Cardiac muscle cell (in vitro differentiated cells and primary cell): ENCODE results near the gene DNAH2. TPM values are rescaled to one million over a fixed set of nuclear protein-coding genes. Genes with fewer than 3 reads are reported as not detected.

ENCODE experiments used
- DNase-seq, 2 donors: peaks; one replicate each; pipeline versions ENCODE4 v3.0.0 to v3.0.0-alpha.2; 2010 to 2017; ENCODE audit warnings: low read depth in 1 of 2, low spot score in 1 of 2
- H3K27ac ChIP-seq: fragments of 200-600 bp; sonication (generic); 2 replicates; pipeline ENCODE4 v1.5.1; 2016
- H3K27me3 ChIP-seq: fragments of 200-600 bp; sonication (generic); 2 replicates; pipeline ENCODE4 v1.6.0; 2016; ENCODE audit warnings: control low read depth
- H3K36me3 ChIP-seq: fragments of 200-600 bp; sonication (generic); 2 replicates; pipeline ENCODE4 v1.5.1; 2016; ENCODE audit warnings: control low read depth
- H3K4me1 ChIP-seq: fragments of 200-600 bp; sonication (generic); 2 replicates; pipeline ENCODE4 v1.8.1; 2017; ENCODE audit warnings: low read depth, mild to moderate bottlenecking, mixed run types
- H3K4me3 ChIP-seq: fragments of 200-600 bp; sonication (generic); 2 replicates; pipeline ENCODE4 v1.5.1; 2016; ENCODE audit warnings: mild to moderate bottlenecking
- H3K9me3 ChIP-seq: fragments of 200-600 bp; sonication (generic); 2 replicates; pipeline ENCODE4 v1.5.1; 2017; ENCODE audit warnings: low read depth, mild to moderate bottlenecking, control low read depth
- CTCF ChIP-seq: IDR thresholded peaks from 2 replicates; pipeline ENCODE4 v1.5.1; 2012; ENCODE audit warnings: low read depth, mild to moderate bottlenecking, low read length
- polyA plus RNA-seq: library from polyadenylated mRNA; unstranded; fragments of >200 nt; fragmentation: Nextera tagmentation; extraction: Ambion mirVana; gene quantifications from 2 replicates; pipeline ENCODE4 v1.2.1, GENCODE V29; 2016
- total RNA-seq: library from RNA; depleted of rRNA; stranded (reverse); fragments of >200 nt; gene quantifications from 2 replicates; pipeline ENCODE4 v1.2.3, GENCODE V29; 2016

DNAH2 gene
- total and polyA plus RNA-seq, 2 experiments from 2014 or later = 0.42 to 3.0 TPM

- TF ChIP-seq CTCF = no peak
- H3K27ac ChIP-seq = peak within 1 kb of the TSS; percentile 99
- H3K27me3 ChIP-seq = no peaks in the 10 kb centered on the region
- peak within 1 kb of the TSS; percentile 86 for H3K4me3 ChIP-seq
- H3K4me1 ChIP-seq = peaks cover 15% of the 10 kb centered on the region
- peak; percentile 90 to 94 for DNase-seq
- H3K36me3 ChIP-seq = no peaks in the 10 kb centered on the region
- no peaks in the 10 kb centered on the region for H3K9me3 ChIP-seq
Observed at GRCh38 chr17:7687072-7687907, 30.3 kb upstream of the DNAH2 start, which contains the start of gene TP53. TSS of gene TP53 (minus strand) at chr17:7687490. CDS start at chr17:7676594, 10,896 bp downstream.

DNA sequence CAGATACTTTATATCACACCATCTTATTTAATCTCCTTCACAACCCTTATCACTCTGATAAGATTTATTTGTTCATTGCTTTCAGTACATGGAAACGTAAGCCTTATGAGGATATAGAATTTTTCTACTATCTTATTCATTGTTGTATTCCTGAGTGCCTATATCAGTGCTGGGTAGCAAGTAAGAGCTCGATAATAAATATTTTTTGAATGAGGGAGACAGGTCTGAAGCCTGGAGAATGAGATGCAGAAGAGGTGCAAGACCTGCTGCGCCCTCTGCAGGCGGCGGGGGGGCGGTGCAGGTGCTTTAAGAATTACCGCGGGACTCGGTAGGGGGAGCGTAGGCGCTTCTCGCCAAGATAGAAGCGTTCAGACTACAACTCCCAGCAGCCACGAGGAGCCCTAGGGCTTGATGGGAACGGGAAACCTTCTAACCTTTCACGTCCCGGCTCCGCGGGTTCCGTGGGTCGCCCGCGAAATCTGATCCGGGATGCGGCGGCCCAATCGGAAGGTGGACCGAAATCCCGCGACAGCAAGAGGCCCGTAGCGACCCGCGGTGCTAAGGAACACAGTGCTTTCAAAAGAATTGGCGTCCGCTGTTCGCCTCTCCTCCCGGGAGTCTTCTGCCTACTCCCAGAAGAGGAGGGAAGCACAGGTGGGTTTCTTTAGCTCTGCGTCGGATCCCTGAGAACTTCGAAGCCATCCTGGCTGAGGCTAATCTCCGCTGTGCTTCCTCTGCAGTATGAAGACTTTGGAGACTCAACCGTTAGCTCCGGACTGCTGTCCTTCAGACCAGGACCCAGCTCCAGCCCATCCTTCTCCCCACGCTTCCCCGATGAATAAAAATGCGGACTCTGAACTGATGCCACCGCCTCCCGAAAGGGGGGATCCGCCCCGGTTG lies 29.4 kb upstream of the DNAH2 start, which contains the start of gene WRAP53:
Gene WRAP53, plus strand, starts transcription at position 570 of the 900 bp plus-strand sequence. Its CDS starts 172 bp downstream, at position 742.
- Histone ChIP-seq H3K27me3 (no peaks in the 10 kb centered on the region), H3K36me3 (no peaks in the 10 kb centered on the region), H3K27ac (peak within 1 kb of the TSS; percentile 99), H3K4me1 (peaks cover 15% of the 10 kb centered on the region), H3K9me3 (no peaks in the 10 kb centered on the region), H3K4me3 (peak within 1 kb of the TSS; percentile 86)
- DNase-seq = peak; percentile 99 to 100
- peak; percentile 97 for TF ChIP-seq CTCF

DNA sequence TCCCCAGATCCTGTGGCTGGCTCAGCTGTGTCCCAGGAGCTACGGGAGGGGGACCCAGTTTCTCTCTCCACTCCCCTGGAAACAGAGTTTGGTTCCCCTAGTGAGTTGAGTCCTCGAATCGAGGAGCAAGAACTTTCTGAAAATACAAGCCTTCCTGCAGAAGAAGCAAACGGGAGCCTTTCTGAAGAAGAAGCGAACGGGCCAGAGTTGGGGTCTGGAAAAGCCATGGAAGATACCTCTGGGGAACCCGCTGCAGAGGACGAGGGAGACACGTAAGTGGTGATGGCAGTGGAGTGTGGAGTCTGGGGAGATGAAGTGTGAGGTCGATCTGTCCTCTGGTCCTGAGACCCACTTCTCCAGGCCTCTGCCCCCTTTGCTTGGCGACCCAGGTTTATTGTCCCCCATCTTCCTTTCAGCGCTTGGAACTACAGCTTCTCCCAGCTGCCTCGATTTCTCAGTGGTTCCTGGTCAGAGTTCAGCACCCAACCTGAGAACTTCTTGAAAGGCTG lies 28.7 kb upstream of the DNAH2 start:
- H3K27ac ChIP-seq = peak overlapping the region; percentile 45
- DNase-seq = no peak
- peaks cover 15% of the 10 kb centered on the region for H3K4me1 ChIP-seq
- H3K36me3 ChIP-seq = no peaks in the 10 kb centered on the region
- H3K4me3 ChIP-seq = peak overlapping the region; percentile 58
- H3K9me3 ChIP-seq = no peaks in the 10 kb centered on the region
- H3K27me3 ChIP-seq = no peaks in the 10 kb centered on the region
- no peak for TF ChIP-seq CTCF

DNA sequence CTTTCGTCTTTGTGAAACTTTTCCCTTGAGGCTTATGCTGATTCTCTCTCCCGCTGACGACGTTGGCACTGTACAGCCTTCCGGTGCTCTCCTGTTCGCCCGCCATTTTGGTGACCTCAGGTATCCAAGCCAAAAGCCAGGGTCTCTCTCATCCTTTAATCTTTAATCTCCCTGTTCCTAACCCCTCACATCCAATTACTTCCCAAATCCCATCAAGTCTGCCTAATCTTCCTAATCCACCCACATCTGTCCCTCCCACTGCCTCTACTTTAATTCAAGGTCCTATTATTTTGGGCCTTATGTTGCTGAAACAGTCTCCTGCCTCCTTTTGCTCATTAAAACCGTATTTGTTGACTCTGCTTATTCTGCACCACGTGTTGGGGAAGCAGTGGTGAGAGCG lies 22.0 kb upstream of the DNAH2 start:
- Histone ChIP-seq H3K9me3 (no peaks in the 10 kb centered on the region), H3K4me3 (no peak overlapping the region), H3K27me3 (no peaks in the 10 kb centered on the region), H3K4me1 (no peaks in the 10 kb centered on the region), H3K27ac (no peak overlapping the region), H3K36me3 (no peaks in the 10 kb centered on the region)
- TF ChIP-seq CTCF = no peak
- DNase-seq = no peak

GRCh38 chr17:7697828-7698588 lies 19.5 kb upstream of the DNAH2 start:
- peaks cover 4% of the 10 kb centered on the region for H3K36me3 ChIP-seq
- no peak overlapping the region for H3K4me3 ChIP-seq
- H3K4me1 ChIP-seq = no peaks in the 10 kb centered on the region
- H3K9me3 ChIP-seq = no peaks in the 10 kb centered on the region
- no peak overlapping the region for H3K27ac ChIP-seq
- no peak for TF ChIP-seq CTCF
- no peaks in the 10 kb centered on the region for H3K27me3 ChIP-seq
- no peak for DNase-seq
